Measurements from ENCODE around the gene PPT2. TPM values are rescaled to one million over a fixed set of nuclear protein-coding genes. Genes with fewer than 3 reads are reported as not detected.
A peak's percentile ranks its signal among the peaks of the same experiment; 100 is the strongest.

Gene PPT2
- total RNA-seq, 1 donor from 2014 or later: 23.4 TPM

GRCh38 chr6:32109114-32109764, 44.7 kb upstream of the PPT2 start, which contains the start of gene TNXB:
TNXB (minus strand) TSS chr6:32109338; CDS start chr6:32098198, 11,140 bp downstream.
- peak; percentile 59 for DNase-seq
- intact Hi-C loops (cut with micrococcal nuclease): no loop called here

GRCh38 chr6:32109765-32110160, 44.2 kb upstream of the PPT2 start:
- Histone ChIP-seq H3K27me3 (ENCODE audit: low read depth) (no peaks in the 10 kb centered on the region), H3K4me1 (peaks cover 93% of the 10 kb centered on the region), H3K4me3 (peak overlapping the region; percentile 70), H3K9me3 (replicated peaks) (no peaks in the 10 kb centered on the region), H3K36me3 (no peaks in the 10 kb centered on the region), H3K27ac (replicated peaks) (peak overlapping the region; percentile 95)
- intact Hi-C loops (cut with micrococcal nuclease): no loop called here
- TF ChIP-seq CTCF (IDR thresholded peaks at IDR 0.05; ENCODE audit: borderline replicate concordance): no peak
- DNase-seq: no peak

More at GRCh38 chr6:32109114-32109764, 44.7 kb upstream of the PPT2 start, which contains the start of gene TNXB:
- Histone ChIP-seq H3K4me3 (peak within 1 kb of the TSS; percentile 70), H3K4me1 (peaks cover 89% of the 10 kb centered on the region), H3K36me3 (no peaks in the 10 kb centered on the region), H3K27ac (replicated peaks) (peak within 1 kb of the TSS; percentile 95), H3K9me3 (replicated peaks) (no peaks in the 10 kb centered on the region), H3K27me3 (ENCODE audit: low read depth) (no peaks in the 10 kb centered on the region)
- TF ChIP-seq CTCF (IDR thresholded peaks at IDR 0.05; ENCODE audit: borderline replicate concordance): no peak

- intact Hi-C loops (cut with micrococcal nuclease): no loop called here
- TF ChIP-seq CTCF (IDR thresholded peaks at IDR 0.05; ENCODE audit: borderline replicate concordance): no peak
- no peaks in the 10 kb centered on the region for H3K27me3 ChIP-seq (ENCODE audit: low read depth)
- peak; percentile 35 for DNase-seq
- peak overlapping the region; percentile 95 for H3K27ac ChIP-seq (replicated peaks)
- no peaks in the 10 kb centered on the region for H3K9me3 ChIP-seq (replicated peaks)
- peaks cover 88% of the 10 kb centered on the region for H3K4me1 ChIP-seq
- peak overlapping the region; percentile 70 for H3K4me3 ChIP-seq
- peaks cover 4% of the 10 kb centered on the region for H3K36me3 ChIP-seq
Observed at GRCh38 chr6:32110632-32111031, 43.3 kb upstream of the PPT2 start.

DNA sequence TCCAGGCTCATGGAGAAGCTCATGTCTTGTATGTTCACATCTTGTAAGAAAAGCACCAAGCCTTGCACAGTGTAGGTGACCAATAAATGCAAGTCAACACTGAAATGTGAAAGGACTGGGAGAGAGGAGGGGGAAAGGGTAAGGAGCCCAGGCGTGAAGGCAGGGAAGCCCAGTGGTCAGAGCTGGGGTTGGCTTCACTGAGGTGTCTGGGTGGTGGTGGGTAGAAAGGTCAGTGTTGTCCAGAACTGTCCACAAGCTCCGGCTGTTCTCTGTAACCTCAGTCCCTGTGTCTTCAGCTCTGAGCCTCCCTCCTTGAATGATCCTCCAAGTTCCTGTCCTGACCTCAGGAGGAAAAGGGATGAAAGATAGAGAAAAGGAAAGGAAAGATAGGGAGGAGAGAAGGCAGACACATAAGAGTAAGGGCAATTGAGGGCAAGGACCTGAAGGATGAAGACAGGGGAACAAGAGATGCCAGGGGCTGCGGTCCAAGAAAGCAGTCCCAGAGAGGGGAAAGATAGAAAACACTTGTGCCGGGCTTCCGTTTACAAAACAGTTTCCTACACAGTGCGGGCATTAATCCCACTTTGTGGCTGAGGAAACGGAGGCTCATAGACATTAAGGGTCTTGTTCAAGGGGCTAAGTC, 42.4 kb upstream of the PPT2 start:
- Histone ChIP-seq H3K4me1 (peaks cover 81% of the 10 kb centered on the region), H3K4me3 (peak overlapping the region; percentile 70)
- no peak for TF ChIP-seq CTCF (IDR thresholded peaks at IDR 0.05; ENCODE audit: borderline replicate concordance)

DNA sequence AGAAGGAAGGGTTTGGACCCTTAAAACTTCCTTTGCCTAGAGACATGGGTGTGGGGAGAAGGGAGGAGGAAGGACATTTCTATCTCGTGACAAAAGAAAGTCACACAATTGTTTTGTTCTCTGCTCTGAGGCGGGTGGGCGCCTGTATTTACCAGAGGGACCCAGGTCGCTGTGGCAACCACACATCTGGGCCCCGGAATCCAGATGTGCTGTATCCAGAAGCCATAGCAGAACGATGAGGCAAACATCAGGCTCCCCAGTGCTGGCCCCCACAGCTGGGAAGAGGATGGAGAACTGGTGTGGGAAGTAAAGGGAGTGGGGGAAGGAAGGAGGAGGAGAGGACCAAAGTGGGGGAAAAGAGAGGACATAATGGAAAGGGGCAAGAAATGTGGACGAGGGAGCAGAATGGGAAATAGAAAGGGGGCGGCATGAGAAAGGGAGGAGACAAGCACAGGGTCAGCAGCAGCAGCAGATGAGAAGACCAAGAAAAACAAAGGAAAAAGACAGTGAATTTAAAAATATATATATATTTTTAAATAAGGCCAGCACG, 41.4 kb upstream of the PPT2 start:
- Histone ChIP-seq H3K27ac (replicated peaks) (peak overlapping the region; percentile 95), H3K4me1 (peaks cover 71% of the 10 kb centered on the region), H3K36me3 (peaks cover 22% of the 10 kb centered on the region), H3K27me3 (ENCODE audit: low read depth) (no peaks in the 10 kb centered on the region), H3K9me3 (replicated peaks) (no peaks in the 10 kb centered on the region), H3K4me3 (no peak overlapping the region)
- DNase-seq: peak; percentile 75
- intact Hi-C loops (cut with micrococcal nuclease): no loop called here
- no peak for TF ChIP-seq CTCF (IDR thresholded peaks at IDR 0.05; ENCODE audit: borderline replicate concordance)

More for the DNA sequence above, 42.4 kb upstream of the PPT2 start:
- Histone ChIP-seq H3K36me3 (peaks cover 13% of the 10 kb centered on the region), H3K27me3 (ENCODE audit: low read depth) (no peaks in the 10 kb centered on the region), H3K27ac (replicated peaks) (peak overlapping the region; percentile 95), H3K9me3 (replicated peaks) (no peaks in the 10 kb centered on the region)
- intact Hi-C loops (cut with micrococcal nuclease): no loop called here
- DNase-seq: peak; percentile 75

Data from left ventricle myocardium inferior (tissue), 1 donor.